Sigmoid colon (tissue), 4 donors: ENCODE data around the gene MIA3.

Experiments
- EP300 ChIP-seq, 4 donors: sonication (generic); formaldehyde crosslinking; IDR thresholded peaks; one replicate each; pipeline ENCODE4 v1.6.1; 2017; ENCODE audit warnings: antibody characterized with exemption in 4 of 4
- POLR2A ChIP-seq, 2 donors: fragments of 450-650 bp; IDR thresholded peaks; one replicate each; pipeline ENCODE4 v1.6.1; 2016; ENCODE audit warnings: antibody characterized with exemption in 2 of 2, mild to moderate bottlenecking in 2 of 2, moderate library complexity in 2 of 2

GRCh38 chr1:222670110-222670509 lies 52.2 kb downstream of the MIA3 start:
- TF ChIP-seq EP300 (IDR thresholded peaks at IDR 0.05) (no peak), POLR2A (IDR thresholded peaks at IDR 0.05) (no peak)
